ENCODE measurements around the gene DCAF12.

DCAF12 gene

DNA sequence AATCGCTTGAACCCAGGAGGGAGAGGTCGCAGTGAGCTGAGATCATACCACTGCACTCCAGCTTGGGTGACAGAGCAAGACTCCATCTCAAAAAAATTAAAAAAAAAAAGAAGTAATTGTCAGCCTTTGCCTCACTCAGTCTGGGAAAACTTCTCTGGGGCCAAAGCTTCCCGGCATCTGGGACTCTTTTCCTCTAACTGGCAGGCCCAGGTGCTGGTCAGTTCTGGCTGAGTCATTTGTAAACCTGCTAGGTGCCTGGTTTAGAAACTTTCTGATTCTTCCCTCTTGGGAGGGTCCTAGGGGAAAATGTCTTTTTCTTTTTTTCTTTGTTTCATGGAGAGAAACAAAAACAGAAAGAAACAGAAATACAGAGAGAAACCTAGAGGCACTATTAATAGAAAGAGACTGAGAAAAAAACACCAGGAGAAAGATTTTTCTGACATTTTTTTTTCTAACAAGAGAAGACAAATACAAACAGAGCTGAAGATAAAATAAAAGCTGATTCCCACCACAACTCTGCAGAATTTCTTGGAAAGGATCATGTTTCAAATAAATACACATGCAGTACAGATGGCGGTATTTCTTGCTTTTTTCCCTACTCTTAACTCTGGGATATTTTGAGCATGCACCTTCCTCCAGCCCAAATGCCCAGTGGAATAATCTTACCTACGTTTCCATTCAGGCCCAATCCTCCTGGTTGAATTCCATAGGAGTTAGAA lies 55.7 kb downstream of the DCAF12 start:
- CTCF ChIA-PET = interaction anchor here (0.6 to 2.2 kb wide), 4 partner anchors 13 to 346 kb away, joined by 3 to 8 read pairs (median 3); no protein-coding TSS in a partner anchor
- TF ChIP-seq, protein P1, sequence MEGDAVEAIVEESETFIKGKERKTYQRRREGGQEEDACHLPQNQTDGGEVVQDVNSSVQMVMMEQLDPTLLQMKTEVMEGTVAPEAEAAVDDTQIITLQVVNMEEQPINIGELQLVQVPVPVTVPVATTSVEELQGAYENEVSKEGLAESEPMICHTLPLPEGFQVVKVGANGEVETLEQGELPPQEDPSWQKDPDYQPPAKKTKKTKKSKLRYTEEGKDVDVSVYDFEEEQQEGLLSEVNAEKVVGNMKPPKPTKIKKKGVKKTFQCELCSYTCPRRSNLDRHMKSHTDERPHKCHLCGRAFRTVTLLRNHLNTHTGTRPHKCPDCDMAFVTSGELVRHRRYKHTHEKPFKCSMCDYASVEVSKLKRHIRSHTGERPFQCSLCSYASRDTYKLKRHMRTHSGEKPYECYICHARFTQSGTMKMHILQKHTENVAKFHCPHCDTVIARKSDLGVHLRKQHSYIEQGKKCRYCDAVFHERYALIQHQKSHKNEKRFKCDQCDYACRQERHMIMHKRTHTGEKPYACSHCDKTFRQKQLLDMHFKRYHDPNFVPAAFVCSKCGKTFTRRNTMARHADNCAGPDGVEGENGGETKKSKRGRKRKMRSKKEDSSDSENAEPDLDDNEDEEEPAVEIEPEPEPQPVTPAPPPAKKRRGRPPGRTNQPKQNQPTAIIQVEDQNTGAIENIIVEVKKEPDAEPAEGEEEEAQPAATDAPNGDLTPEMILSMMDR (IDR thresholded peaks at IDR 0.05; ENCODE audit: insufficient read depth, low read length, missing control alignments) = no peak
- DNase-seq (ENCODE audit: low read depth, low spot score) = no peak
- POLR2A ChIA-PET = no interaction called here
- no peak overlapping the region for H3K4me3 ChIP-seq (ENCODE audit: low read depth, low read length)

DNA sequence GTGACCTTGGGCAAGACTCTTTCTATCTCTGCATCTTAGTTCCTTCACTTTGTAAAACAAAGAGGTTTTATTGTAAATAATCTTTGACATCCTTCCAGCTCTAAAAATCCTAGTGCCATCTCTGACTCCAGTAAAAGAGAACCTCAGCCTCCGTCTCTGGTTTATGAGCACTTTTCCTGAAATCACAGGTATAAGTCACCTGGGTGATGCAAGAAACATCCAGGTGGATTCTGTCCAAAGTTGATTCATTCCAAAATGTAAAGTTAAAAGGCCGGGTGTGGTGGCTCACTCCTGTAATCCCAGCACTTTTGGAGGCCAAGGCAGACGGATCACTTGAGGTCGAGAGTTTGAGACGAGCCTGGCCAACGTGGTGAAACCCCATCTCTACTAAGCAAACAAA lies 56.7 kb downstream of the DCAF12 start:
- H3K4me3 ChIP-seq (ENCODE audit: low read depth, low read length) = no peak overlapping the region
- TF ChIP-seq, protein P1 (IDR thresholded peaks at IDR 0.05; ENCODE audit: insufficient read depth, low read length, missing control alignments) = no peak
- POLR2A ChIA-PET = no interaction called here
- CTCF ChIA-PET = interaction anchor here (0.8 to 2.2 kb wide), 4 partner anchors 14 to 256 kb away, joined by 3 to 8 read pairs (median 3); no protein-coding TSS in a partner anchor
- no peak for DNase-seq (ENCODE audit: low read depth, low spot score)

DNA sequence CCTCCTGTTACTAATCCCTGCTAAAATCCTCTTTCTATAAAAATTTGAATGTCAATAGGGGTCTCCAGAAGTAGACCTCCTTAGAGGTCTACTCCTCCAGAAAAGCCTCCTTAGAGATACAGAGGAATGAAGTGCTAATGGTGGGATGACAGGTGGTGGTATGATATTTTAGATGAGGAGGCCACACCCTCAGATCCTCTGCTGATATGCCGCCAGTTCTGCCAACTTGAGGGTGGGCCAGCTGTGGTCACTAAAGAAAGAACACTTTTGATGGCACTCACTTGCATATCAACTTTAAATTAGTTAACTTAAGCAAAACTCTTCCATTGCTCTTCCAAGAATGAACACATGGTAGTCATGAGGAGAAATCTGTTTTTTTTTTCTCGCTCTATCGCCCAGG lies 61.0 kb downstream of the DCAF12 start:
- CTCF ChIA-PET = interaction anchor here (2.2 kb wide), 1 partner anchor 8 kb away, joined by 15 read pairs; no protein-coding TSS in a partner anchor
- H3K4me3 ChIP-seq (ENCODE audit: low read depth, low read length) = no peak overlapping the region
- TF ChIP-seq, protein P1 (IDR thresholded peaks at IDR 0.05; ENCODE audit: insufficient read depth, low read length, missing control alignments) = no peak
- no peak for DNase-seq (ENCODE audit: low read depth, low spot score)
- POLR2A ChIA-PET = no interaction called here

DNA sequence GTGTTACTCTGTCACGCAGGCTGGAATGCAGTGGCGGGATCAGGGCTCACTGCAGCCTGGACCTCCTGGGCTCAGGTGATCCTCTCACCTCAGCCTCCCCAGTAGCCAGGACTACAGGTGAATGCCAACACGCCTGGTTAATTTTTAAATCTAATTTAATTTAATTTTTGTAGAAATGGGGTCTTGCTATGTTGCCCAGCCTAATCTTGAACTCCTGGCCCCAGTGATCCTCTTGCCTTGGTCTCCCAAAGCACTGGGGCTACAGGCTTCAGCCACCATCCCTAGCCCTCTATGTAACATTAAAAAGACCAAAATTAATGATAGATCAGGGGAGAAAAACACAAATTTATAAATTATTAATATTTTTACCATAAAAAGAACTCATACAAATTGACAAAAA lies 66.5 kb downstream of the DCAF12 start:
- TF ChIP-seq, protein P1 (IDR thresholded peaks at IDR 0.05; ENCODE audit: insufficient read depth, low read length, missing control alignments) = no peak
- no peak overlapping the region for H3K4me3 ChIP-seq (ENCODE audit: low read depth, low read length)
- ChIA-PET CTCF (interaction anchor here (0.6 to 1.0 kb wide), 3 partner anchors 14 to 54 kb away, joined by 3 read pairs; no protein-coding TSS in a partner anchor), POLR2A (no interaction called here)
- no peak for DNase-seq (ENCODE audit: low read depth, low spot score)

DNA sequence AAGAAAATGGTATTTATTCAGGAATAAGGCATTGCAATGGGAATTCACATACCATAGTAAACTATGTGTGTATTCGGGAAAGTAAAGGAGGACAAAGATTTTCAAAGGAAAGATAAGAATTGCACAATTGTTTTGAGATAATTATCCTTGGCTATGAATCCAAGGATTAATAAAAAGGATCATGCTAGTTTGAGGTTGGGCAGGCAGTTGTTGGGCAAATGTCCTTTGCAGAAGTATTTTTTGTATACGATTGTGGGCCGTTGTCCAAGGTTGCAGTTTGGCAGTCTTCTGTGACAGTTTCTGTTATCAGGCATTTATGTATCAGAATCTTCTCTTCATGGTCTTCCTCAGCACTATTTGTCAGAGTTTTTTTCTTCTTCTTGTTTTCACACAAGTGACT lies 67.2 kb downstream of the DCAF12 start:
- ChIA-PET POLR2A (no interaction called here), CTCF (interaction anchor here (0.9 to 1.0 kb wide), 2 partner anchors 15 to 48 kb away, joined by 3 read pairs; no protein-coding TSS in a partner anchor)
- H3K4me3 ChIP-seq (ENCODE audit: low read depth, low read length) = no peak overlapping the region
- DNase-seq (ENCODE audit: low read depth, low spot score) = no peak
- TF ChIP-seq, protein P1 (IDR thresholded peaks at IDR 0.05; ENCODE audit: insufficient read depth, low read length, missing control alignments) = no peak

DNA sequence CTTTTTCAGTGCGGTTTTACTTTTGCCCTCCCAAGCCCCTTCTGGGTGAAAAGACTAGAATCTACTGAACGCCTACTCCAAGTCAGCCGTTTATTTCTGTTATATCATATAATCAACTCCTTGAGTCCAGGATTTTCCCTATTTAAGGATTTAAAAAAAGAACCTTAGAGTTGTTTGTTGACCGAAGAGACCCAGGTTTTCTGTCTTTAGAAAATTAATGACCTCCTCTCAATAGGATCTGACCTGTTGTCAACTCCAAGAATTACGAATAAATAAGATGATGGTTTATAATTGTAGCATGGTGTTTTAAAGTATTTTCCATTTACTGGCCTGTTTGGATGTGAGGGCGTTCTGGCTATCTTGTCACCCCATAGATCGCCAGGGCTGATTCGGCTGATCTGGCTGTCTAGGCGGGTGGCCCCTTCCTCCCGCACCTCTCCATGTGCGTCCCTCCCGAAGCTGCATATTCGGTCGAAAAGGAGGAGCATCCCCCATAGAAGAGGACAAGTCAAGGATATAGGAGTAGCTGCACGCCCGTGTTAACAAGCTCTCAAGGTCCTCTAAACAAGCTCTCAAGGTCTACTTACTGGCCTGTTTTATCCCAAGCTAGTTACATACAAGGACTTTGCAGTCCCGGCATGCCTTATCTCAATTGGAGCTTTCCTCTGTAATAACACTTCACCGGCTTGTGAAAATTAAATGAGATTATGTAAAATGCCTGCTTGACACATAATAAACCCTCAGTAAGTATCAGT lies 76.7 kb downstream of the DCAF12 start:
- peak overlapping the region; percentile 90 for H3K4me3 ChIP-seq (ENCODE audit: low read depth, low read length)
- ChIA-PET CTCF (interaction anchor here (1.2 to 1.7 kb wide), 2 partner anchors 24 to 204 kb away, joined by 3 to 14 read pairs; no protein-coding TSS in a partner anchor), POLR2A (interaction anchor here (0.9 kb wide), 1 partner anchor 30 kb away, joined by 4 read pairs; no protein-coding TSS in a partner anchor)
- no peak for DNase-seq (ENCODE audit: low read depth, low spot score)
- TF ChIP-seq, protein P1 (IDR thresholded peaks at IDR 0.05; ENCODE audit: insufficient read depth, low read length, missing control alignments) = no peak
